ENCODE measurements around the gene MYO7B. TPM values are rescaled to one million over a fixed set of nuclear protein-coding genes. Genes with fewer than 3 reads are reported as not detected.

The MYO7B gene
- total RNA-seq, 4 donors from 2014 or later: 0.56 TPM; not detected in 3

- H3K27me3 ChIP-seq: no peaks in the 10 kb centered on the region
- peaks cover 0 to 31% of the 10 kb centered on the region in 2 donors for H3K4me1 ChIP-seq
- intact Hi-C loops (cut with DNase I): no loop called here
- H3K27ac ChIP-seq: peak overlapping the region; percentile 15 to 70 (median 65)
- H3K36me3 ChIP-seq: no peaks in the 10 kb centered on the region
- TF ChIP-seq CTCF (IDR thresholded peaks at IDR 0.05): no peak
- no peak for TF ChIP-seq POLR2A (IDR thresholded peaks at IDR 0.05)
- peak overlapping the region in 1 of 3 donors; percentile 13 for H3K4me3 ChIP-seq (replicated peaks in 1 of 3)
- no peak for DNase-seq
- no peaks in the 10 kb centered on the region for H3K9me3 ChIP-seq
- WGBS, 2 donors: 38 to 50% methylated on average over 9 to 19 of the region's 69 CpGs
These were observed 128.8 kb downstream of the MYO7B start for GRCh38 chr2:127664065-127664894.

- TF ChIP-seq CTCF (IDR thresholded peaks at IDR 0.05) (no peak), POLR2A (IDR thresholded peaks at IDR 0.05) (no peak)
- Histone ChIP-seq H3K4me1 (peaks cover 0 to 30% of the 10 kb centered on the region in 2 donors), H3K27me3 (no peaks in the 10 kb centered on the region), H3K36me3 (no peaks in the 10 kb centered on the region), H3K27ac (peak overlapping the region; percentile 15 to 70 (median 65)), H3K9me3 (no peaks in the 10 kb centered on the region), H3K4me3 (replicated peaks in 1 of 3) (no peak overlapping the region)
- intact Hi-C loops (cut with DNase I): no loop called here
- WGBS, 2 donors: 79 to 96% methylated on average over 5 to 6 of the region's 6 CpGs
- no peak for DNase-seq
These were observed 129.4 kb downstream of the MYO7B start for GRCh38 chr2:127664895-127665225.

GRCh38 chr2:127665267-127665893, 129.9 kb downstream of the MYO7B start:
- Histone ChIP-seq H3K4me3 (replicated peaks in 1 of 3) (no peak overlapping the region), H3K36me3 (no peaks in the 10 kb centered on the region), H3K27me3 (no peaks in the 10 kb centered on the region), H3K27ac (peak overlapping the region in 2 of 3 donors; percentile 65 to 70), H3K9me3 (no peaks in the 10 kb centered on the region), H3K4me1 (peaks cover 0 to 30% of the 10 kb centered on the region in 2 donors)
- DNase-seq: no peak
- WGBS, 2 donors: 89 to 96% methylated on average over 7 to 8 of the region's 8 CpGs
- intact Hi-C loops (cut with DNase I): no loop called here
- no peak for TF ChIP-seq CTCF (IDR thresholded peaks at IDR 0.05)
- TF ChIP-seq POLR2A (IDR thresholded peaks at IDR 0.05): no peak

- Histone ChIP-seq H3K27me3 (no peaks in the 10 kb centered on the region), H3K4me3 (replicated peaks in 1 of 3) (no peak overlapping the region), H3K4me1 (peaks cover 0 to 3% of the 10 kb centered on the region in 2 donors), H3K9me3 (no peaks in the 10 kb centered on the region), H3K36me3 (no peaks in the 10 kb centered on the region), H3K27ac (no peak overlapping the region)
- intact Hi-C loops (cut with DNase I): no loop called here
- WGBS, 2 donors: 84 to 88% methylated on average over 7 of the region's 7 CpGs
- DNase-seq: no peak
- TF ChIP-seq CTCF (IDR thresholded peaks at IDR 0.05) (no peak), POLR2A (IDR thresholded peaks at IDR 0.05) (no peak)
These were observed 133.6 kb downstream of the MYO7B start for GRCh38 chr2:127669056-127669455.

All from thyroid gland (tissue), 4 donors.